HEK293 (cell line): ENCODE results near the gene EFCAB12.

Experiments
- KLF1 ChIP-seq: fragments of 450-650 bp; formaldehyde crosslinking; IDR thresholded peaks from 2 replicates; pipeline ENCODE4 v1.5.1; 2016; ENCODE audit warnings: missing biosample characterization, missing genetic modification characterization
- MZF1 ChIP-seq: fragments of 450-650 bp; formaldehyde crosslinking; IDR thresholded peaks from 2 replicates; pipeline ENCODE4 v1.5.1; 2017; ENCODE audit warnings: missing biosample characterization, missing genetic modification characterization, borderline replicate concordance
- SCRT1 ChIP-seq: fragments of 450-650 bp; formaldehyde crosslinking; IDR thresholded peaks from 2 replicates; pipeline ENCODE4 v1.5.1; 2016; ENCODE audit warnings: missing biosample characterization, missing genetic modification characterization, borderline replicate concordance
- ZBTB1 ChIP-seq: fragments of 450-650 bp; formaldehyde crosslinking; IDR thresholded peaks from 2 replicates; pipeline ENCODE4 v1.5.1; 2016; ENCODE audit warnings: missing biosample characterization, missing genetic modification characterization
- ZNF10 ChIP-seq: fragments of 450-650 bp; formaldehyde crosslinking; IDR thresholded peaks from 2 replicates; pipeline ENCODE4 v1.5.1; 2017; ENCODE audit warnings: missing biosample characterization, missing genetic modification characterization
- ZNF324 ChIP-seq: fragments of 450-650 bp; formaldehyde crosslinking; IDR thresholded peaks from 2 replicates; pipeline ENCODE4 v1.5.1; 2016; ENCODE audit warnings: missing biosample characterization, missing genetic modification characterization
- ZNF701 ChIP-seq: fragments of 450-650 bp; formaldehyde crosslinking; IDR thresholded peaks from 2 replicates; pipeline ENCODE4 v1.5.1; 2016; ENCODE audit warnings: missing biosample characterization, missing genetic modification characterization
- ZNF768 ChIP-seq: fragments of 450-650 bp; formaldehyde crosslinking; IDR thresholded peaks from 2 replicates; pipeline ENCODE4 v1.5.1; 2018; ENCODE audit warnings: missing biosample characterization, mild to moderate bottlenecking, missing genetic modification characterization
- TF ChIP-seq, protein P1 (sequence below): fragments of 450-650 bp; formaldehyde crosslinking; IDR thresholded peaks from 2 replicates; pipeline ENCODE4 v1.5.1; 2016; ENCODE audit warnings: missing biosample characterization, missing genetic modification characterization
- TF ChIP-seq, protein P2 (sequence below): fragments of 450-650 bp; formaldehyde crosslinking; IDR thresholded peaks from 2 replicates; pipeline ENCODE4 v1.5.1; 2016; ENCODE audit warnings: missing biosample characterization, missing genetic modification characterization, low read depth

DNA sequence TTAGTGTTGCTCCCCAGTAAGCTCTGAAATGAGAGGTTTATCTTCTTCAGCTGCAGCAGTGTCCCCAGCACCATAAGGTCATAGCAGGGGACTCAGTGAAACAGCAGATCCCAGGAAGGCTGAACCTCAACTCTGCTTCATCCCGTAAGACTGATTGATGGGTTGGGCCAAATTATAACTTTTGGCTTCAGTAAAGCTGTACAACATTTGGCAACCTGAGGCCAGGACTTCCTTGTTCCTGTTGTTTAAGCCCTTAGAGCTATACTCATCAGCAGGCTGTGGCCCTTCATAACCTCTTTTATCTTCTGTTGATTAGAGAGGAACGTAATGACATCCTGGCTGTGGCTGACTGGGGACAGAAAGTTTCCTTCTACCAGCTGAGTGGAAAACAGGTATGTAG, 40.6 kb upstream of the EFCAB12 start:
- no peak for TF ChIP-seq MZF1
- TF ChIP-seq, protein P1, sequence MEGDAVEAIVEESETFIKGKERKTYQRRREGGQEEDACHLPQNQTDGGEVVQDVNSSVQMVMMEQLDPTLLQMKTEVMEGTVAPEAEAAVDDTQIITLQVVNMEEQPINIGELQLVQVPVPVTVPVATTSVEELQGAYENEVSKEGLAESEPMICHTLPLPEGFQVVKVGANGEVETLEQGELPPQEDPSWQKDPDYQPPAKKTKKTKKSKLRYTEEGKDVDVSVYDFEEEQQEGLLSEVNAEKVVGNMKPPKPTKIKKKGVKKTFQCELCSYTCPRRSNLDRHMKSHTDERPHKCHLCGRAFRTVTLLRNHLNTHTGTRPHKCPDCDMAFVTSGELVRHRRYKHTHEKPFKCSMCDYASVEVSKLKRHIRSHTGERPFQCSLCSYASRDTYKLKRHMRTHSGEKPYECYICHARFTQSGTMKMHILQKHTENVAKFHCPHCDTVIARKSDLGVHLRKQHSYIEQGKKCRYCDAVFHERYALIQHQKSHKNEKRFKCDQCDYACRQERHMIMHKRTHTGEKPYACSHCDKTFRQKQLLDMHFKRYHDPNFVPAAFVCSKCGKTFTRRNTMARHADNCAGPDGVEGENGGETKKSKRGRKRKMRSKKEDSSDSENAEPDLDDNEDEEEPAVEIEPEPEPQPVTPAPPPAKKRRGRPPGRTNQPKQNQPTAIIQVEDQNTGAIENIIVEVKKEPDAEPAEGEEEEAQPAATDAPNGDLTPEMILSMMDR = no peak
- no peak for TF ChIP-seq ZNF10 (tag by site-specific recombination)
- TF ChIP-seq, protein P2, sequence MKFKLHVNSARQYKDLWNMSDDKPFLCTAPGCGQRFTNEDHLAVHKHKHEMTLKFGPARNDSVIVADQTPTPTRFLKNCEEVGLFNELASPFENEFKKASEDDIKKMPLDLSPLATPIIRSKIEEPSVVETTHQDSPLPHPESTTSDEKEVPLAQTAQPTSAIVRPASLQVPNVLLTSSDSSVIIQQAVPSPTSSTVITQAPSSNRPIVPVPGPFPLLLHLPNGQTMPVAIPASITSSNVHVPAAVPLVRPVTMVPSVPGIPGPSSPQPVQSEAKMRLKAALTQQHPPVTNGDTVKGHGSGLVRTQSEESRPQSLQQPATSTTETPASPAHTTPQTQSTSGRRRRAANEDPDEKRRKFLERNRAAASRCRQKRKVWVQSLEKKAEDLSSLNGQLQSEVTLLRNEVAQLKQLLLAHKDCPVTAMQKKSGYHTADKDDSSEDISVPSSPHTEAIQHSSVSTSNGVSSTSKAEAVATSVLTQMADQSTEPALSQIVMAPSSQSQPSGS = no peak
- TF ChIP-seq SCRT1 (tag by site-specific recombination) = no peak
- no peak for TF ChIP-seq ZNF701 (tag by site-specific recombination)
- no peak for TF ChIP-seq ZNF768 (tag by site-specific recombination)
- TF ChIP-seq KLF1 = no peak
- no peak for TF ChIP-seq ZBTB1 (tag by site-specific recombination)
- TF ChIP-seq ZNF324 (tag by site-specific recombination) = no peak
